Renal cortical epithelial cell (primary cell): Measurements from ENCODE around the gene KISS1. TPM values are rescaled to one million over a fixed set of nuclear protein-coding genes. Genes with fewer than 3 reads are reported as not detected.

Experiments
- DNase-seq: peaks from one replicate; pipeline ENCODE4 v3.0.0-alpha.2; 2011; ENCODE audit warnings: low read depth
- total RNA-seq: library from RNA; depleted of rRNA; stranded (reverse); fragments of >200 nt; gene quantifications from 2 replicates; pipeline ENCODE4 v1.2.3, GENCODE V29; 2014

The KISS1 gene
- total RNA-seq, 1 donor from 2014 or later = not detected

GRCh38 chr1:204192589-204193352, 3.5 kb downstream of the KISS1 start:
- DNase-seq = peak; percentile 69

DNA sequence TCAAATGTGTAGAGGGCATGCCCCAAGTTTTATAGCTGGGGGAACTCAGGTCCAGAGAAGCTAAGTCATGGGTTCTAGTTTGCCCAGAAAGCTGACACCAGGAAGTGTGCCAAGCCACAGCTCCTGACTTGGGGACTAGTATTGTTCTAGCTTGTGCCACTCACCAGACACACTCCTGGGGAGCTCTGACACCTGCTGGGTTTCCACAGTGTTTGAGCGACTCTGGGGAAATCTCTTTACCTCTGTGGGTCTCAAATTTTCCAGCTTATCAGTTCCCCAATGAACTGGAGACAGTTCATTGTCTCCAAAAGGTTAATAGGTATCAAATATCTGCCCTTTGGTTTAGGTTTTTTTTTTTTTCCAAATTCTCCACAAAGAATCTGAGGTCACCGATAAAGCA, 4.2 kb downstream of the KISS1 start:
- DNase-seq = no peak

- DNase-seq = no peak
Observed at GRCh38 chr1:204191456-204191855, 4.8 kb downstream of the KISS1 start.

DNA sequence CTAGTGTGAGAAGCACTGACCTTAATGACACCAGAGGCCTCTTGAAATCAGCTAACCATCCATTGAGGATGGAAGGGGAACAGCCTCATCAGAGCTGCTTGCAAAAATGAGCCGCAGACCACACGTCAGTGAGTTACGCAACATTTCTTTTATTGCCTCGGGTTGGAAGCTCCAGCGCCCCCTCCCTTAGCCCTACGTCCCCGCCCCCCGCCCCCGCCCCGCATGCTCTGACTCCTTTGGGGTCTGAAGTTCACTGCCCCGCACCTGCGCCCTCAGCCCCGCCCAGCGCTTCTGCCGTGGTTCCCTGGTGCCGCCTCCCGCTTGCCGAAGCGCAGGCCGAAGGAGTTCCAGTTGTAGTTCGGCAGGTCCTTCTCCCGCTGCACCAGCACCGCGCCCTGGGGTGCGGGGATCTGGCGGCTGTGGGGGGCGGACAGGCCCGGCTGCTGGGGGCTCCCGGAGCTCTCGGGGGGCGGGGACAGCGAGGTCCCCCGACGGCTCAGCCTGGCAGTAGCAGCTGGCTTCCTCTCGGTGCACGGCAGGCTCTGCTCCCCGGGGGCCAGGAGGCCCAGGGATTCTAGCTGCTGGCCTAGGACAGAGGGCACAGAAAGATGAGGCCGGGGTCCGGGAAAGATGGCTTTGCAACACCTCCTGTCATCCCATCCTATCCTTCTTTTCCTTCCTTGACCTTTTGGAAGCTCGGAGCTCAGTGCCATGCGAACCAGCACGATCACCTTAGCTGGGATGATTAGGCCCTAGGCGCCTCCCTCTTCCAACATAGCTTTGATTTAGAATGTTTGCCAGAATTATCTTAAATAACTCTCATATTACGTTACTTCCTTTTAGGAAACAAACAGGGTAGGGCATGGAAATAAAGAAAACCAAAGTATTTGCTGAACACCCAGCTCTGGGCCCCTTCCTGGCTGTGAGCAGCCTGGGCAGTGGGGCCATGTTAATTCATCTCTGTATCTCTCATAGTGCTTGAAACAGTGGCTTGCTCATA, 5.8 kb downstream of the KISS1 start:
- DNase-seq = peak; percentile 87

DNA sequence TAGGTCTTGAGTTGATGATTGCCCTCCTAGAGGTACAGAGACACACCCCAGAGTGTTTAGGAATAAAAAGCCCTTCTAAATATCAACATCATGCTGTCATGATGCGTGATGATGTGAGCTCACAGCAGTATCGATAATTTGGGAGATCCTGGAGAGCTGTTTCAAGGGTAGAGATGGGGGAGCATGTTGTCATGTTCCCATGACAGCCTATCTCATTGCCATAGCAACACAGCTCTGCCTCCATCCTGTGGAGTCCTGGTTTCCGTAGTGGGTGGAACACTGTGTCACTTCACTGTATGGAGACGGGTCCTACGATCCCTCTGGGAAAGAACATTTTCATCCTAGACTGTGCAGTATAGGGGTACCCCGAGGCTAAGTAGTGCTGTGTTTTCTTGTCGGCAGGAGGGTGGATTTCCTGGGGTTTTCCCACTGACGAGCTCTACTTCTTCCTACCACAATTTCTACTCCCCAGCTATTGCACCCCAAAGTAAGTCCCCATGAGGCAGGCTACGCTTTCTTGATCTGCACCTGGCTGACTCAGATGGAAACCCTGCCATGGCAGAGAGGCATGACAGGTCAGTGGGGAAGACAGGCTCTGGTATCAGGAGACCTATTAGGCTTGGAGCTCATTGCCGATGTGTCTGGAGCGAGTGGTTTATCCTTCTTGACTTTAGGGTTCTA, 7.2 kb downstream of the KISS1 start:
- DNase-seq = no peak

GRCh38 chr1:204186597-204186996, 9.7 kb downstream of the KISS1 start:
- no peak for DNase-seq

GRCh38 chr1:204181116-204181515, 15.2 kb downstream of the KISS1 start:
- no peak for DNase-seq

- DNase-seq = no peak
Observed at GRCh38 chr1:204180133-204180532, 16.2 kb downstream of the KISS1 start.

DNA sequence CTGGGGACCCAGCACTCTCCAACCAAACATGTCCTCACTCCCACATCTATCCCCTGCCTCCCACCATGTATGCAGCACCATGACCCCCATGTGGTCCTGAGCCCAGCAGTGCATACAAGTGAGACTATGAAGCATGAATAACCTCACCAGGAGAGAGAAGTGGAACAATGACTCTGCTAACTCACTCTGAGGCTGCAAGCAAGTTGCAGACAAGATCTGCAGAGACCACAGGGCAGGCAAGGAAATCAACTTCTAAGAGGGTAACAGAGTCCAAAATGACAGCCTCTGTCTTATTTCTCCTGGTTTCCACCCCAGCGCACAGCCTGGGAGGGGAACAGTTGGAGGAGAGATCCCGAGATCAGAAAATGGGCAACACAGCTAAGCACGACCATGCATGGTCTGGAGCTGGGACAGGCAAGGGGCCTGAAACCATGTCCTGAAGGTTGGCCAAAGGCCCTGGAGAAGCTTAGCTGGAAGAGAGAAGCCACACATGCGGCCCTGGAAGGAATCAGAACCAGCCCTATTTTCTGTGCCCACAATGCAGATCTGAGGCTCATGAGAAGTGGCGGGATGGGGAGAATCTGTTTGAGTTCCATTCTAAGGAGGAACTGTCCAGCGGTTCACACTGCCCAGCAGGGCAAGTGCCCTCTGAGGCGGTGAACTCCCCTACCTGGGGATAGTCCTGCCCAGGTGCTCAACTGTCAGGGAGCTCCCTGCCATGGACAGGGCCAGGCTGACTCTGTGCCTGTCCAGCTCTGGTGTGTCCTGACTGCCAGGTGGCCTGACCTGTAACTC, 17.6 kb downstream of the KISS1 start:
- no peak for DNase-seq

DNA sequence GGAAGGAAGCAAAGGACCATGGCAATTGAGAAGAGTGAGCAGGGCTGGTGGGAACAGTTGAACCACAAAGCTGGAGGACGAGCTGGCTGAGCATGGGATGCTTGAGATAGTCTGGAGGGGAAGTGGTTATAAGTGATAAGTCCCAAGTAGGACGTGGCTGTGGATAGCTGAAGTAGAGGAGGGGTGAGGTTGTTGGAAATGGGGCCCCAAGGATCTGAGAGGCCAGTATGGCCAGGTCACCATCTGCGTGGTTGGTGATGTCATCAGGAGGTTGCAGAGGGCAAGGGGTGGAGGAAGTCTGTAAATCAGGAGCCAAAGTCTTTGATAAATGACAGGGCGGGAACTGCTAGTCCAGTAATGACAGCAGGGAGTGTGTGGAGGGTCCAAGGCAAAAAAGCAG, 19.2 kb downstream of the KISS1 start:
- no peak for DNase-seq

- no peak for DNase-seq
Observed at GRCh38 chr1:204176049-204176448, 20.2 kb downstream of the KISS1 start.

- peak; percentile 22 for DNase-seq
Observed at GRCh38 chr1:204174958-204175357, 21.3 kb downstream of the KISS1 start.

DNA sequence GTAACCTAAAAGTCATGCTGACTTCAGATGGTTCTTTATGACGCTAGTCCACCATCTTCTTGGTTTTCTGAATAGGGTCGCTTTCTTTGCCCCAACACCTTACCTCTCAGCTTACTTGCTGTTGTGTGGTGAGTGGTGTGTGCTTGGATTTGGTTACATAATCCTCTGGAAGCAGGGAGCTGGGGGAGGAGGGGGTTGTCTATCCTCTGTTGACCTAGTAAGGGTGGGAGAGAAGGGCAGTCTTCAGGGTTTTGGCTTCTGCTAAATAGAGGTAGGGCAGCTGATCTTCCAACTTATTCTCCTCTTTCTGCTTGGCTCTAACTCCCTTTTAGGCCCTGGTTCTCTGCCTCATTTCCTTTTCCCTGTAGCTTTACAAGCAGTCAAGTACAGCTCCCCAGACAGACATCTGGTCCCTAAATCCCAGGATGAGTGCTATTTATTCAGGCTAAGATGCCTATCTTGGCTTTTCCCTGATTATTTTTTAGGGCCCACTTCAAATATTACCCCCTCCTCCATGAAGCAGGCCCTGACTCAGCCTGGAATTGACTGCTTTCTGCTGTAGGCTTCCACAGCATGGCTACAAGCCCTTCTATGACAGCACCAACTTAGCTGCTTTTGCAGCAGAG, 23.8 kb downstream of the KISS1 start:
- DNase-seq = no peak

DNA sequence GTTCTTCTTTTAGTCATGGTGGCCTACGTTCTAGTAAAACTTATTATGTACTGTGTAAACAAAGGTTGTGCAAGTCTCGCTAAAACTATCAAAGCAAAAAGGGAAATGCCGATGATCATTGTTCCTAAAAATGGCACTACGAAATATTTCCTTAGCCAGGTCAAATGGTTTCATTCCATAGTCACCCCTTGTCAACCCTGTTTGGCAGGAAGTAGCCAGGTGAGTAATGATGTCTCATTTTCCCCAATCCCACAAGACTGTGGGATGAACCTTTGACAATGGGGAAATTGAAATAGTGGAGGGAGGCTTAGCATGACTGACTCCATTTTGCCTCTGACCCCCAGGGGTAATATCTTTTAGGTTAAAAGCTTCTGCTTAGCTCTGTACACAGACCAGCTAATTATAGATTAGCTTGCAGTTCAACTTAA, 24.5 kb downstream of the KISS1 start:
- peak; percentile 97 for DNase-seq

GRCh38 chr1:204170494-204171155, 25.7 kb downstream of the KISS1 start:
- DNase-seq = no peak

DNA sequence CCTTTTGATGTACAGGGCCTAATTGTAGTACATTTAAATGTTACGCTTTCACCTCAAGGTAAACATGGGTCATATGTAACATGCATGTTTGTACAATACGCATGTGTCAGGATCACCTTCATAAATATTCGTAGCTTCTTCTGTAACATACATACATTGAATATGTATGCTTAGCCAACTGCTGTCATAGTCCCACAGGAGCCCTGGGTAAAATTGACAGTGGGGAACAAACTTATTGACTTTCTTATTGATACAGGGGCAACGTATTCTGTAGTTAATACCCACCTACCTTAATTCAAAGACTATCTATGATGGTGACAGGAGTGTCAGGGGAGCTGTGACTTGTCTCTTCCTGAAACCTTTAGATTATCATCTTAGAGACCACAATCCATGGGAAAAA, 26.4 kb downstream of the KISS1 start:
- DNase-seq = no peak

GRCh38 chr1:204167730-204168129, 28.6 kb downstream of the KISS1 start:
- no peak for DNase-seq

DNA sequence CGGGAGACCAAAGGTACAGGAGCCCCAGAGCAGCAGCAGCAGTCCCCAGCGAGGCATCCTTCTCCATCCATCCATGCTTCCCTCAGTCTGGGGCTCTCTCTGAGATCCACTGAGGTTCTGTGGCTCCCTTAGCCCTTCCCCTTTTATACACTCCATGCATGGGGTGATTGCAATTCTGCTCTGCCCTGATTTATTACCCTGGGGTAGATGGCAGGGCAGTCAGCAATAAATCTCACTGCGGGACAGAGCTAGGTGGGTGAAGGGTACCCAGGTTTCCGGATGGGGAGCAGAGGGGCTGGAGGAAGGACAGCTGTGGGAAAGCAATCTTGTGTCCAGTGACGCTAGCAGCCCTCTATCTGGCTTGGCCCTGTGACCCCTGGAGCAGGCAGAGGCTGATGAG, 30.1 kb downstream of the KISS1 start, which contains the start of gene REN:
Gene REN (minus strand): TSS at position 119 of the 400 bp plus-strand sequence. CDS start 44 bp downstream, at position 75.
- DNase-seq = no peak

GRCh38 chr1:204162494-204163074, 33.7 kb downstream of the KISS1 start:
- peak; percentile 57 for DNase-seq
